GM19238 (cell line): ENCODE results near the gene PTPN21.

Source experiments
- DNase-seq: peaks from one replicate; pipeline ENCODE4 v3.0.0; 2011; ENCODE audit warnings: low spot score; ENCODE audit not compliant: insufficient read length

The PTPN21 gene

GRCh38 chr14:88470542-88471440, 84.0 kb downstream of the PTPN21 start:
- DNase-seq: no peak

DNA sequence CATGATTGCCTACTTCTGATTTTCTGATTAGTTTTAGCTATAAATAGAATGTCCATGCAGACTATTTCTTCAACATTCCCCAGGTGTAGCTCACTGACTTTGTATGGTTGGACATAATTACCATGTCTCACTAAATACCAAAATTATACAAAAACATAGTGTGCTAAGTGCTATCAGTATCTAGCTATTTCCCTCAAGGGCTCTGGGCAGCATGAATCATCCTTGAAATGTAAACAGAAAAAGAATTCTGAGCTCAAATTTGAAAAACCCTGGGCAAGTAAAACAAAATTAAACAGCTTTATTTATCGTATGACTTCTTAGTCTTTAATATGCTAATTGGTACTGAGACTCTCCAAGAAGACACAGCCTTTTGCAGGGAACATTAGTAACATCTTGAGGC, 86.4 kb downstream of the PTPN21 start:
- DNase-seq: no peak

DNA sequence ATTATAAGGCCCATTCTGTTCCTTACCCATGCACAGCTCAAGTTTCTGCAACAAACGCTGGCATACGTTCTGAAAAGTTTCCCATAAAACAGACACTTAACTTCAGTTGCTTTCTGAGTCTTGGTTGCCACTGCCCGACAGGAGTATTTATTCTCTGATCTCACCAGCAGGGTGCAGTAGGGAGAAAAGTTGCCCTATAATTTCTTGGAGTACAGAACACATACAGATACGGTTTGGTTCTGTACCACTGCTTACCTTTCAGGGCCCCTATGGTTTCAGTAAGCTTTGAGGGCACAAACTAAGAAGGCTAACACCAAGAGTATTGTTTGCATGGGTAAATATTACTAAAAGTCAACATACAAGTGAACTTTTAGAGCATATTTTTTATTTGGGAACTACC, 91.5 kb downstream of the PTPN21 start:
- DNase-seq: no peak

- DNase-seq: no peak
Measured at GRCh38 chr14:88454886-88455285, 99.9 kb downstream of the PTPN21 start.

GRCh38 chr14:88452231-88452630, 102.6 kb downstream of the PTPN21 start:
- DNase-seq: no peak

DNA sequence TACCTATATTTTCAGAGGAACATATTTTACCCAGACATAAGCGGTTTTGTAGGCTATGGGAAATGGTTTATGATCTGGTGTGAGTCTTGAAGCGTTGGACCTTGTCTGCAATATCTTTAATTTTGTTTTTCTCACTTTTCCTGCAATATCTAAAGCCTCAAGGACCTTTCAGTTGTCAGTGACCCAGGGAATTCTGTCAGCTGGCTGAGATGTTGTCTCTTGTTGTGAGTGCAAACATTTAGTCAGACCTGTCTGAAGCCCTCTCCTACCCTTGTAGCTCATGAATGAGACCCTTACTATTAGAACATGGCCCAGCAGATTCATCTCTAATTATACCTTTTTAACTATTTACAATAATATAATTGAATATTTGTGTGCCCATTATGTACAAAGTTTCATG, 115.7 kb downstream of the PTPN21 start:
- DNase-seq: no peak

DNA sequence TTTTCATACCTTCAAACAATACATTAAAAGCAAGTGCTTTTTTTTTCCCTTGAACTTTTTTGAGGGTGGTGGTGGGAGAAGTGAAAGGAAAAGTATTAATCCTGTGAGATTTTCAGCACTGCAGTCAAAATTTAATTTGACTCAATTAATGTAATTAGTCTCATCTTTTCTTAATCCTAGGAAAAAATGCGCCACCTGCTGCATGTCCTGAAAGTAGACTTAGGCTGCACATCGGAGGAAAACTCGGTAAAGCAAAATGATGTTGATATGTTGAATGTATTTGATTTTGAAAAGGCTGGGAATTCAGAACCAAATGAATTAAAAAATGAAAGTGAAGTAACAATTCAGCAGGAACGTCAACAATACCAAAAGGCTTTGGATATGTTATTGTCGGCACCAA, 117.1 kb downstream of the PTPN21 start:
- no peak for DNase-seq

DNA sequence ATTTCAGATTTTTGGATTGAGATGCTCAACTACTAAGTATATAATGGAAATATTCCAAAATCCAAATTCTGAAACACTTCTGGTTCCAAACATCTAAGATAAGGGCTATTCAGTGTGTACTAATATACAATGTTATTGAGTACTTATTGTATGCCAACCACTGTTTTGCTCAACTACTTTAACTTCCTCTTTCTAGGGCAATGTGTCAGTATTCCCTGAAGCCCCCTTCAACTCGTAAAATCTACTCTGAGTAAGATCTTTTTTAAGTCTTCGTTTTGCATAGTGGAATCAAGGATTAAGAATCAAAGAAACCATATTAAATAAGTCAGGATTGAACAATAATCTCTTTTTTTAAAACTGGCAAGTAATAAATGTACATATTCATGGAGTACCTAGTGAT, 123.8 kb downstream of the PTPN21 start:
- DNase-seq: no peak

DNA sequence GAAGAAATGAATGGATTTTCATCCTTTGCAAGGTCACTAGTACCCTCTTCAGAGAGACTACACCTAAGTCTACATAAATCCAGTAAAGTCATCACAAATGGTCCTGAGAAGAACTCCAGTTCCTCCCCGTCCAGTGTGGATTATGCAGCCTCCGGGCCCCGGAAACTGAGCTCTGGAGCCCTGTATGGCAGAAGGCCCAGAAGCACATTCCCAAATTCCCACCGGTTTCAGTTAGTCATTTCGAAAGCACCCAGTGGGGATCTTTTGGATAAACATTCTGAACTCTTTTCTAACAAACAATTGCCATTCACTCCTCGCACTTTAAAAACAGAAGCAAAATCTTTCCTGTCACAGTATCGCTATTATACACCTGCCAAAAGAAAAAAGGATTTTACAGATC, 128.5 kb downstream of the PTPN21 start:
- no peak for DNase-seq

- DNase-seq: no peak
Measured at GRCh38 chr14:88424573-88424972, 130.2 kb downstream of the PTPN21 start.

DNA sequence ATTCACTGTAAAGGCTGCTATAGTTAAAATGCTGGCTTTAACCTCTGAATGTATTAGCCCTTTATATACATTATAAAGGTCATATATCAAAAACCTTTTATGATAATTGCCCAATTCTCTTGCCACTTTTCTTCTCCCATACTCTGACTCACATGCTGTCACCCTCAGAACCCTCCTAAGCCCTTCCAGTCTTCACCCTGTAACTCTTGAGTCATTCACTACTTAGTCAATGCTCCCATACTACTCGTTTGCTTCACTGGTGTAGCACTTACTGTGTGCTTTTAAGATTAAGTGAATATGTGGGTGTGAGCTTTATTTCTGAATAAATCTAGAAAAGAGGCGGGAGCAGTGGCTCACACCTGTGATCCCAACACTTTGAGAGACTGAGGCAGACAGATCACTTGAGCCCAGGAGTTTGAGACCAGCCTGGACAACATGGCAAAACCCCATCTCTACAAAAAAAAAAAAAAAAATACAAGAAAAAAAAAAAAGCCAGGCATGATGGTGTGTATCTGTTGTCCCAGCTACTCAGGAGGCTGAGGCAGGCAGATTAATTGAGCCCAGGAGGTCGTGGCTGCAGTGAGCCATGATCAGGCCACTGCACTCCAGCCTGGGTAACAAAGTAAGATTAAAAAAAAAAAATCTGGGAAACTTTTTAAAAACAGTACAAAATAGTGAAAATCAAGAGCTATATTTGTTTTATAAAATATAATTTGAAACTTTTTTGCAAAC, 131.7 kb downstream of the PTPN21 start:
- DNase-seq: no peak

DNA sequence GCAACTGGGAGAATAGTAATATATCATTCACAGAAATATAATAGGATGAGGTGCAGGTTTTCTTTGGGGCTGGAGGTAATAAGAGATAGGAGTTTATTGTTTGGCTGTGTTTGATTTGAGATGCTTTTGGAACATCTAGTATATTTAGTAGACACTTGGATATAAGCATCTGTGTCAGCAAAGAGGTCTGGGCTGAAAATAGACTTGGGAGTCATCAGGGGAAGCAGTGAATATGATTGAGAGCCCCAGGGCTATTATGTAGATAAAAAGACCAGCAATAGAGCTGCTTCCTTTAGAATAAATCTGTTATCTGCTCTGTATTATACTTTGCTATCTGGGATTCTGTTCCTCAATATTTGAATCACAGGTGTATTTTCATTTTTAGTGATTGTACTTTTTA, 132.8 kb downstream of the PTPN21 start:
- no peak for DNase-seq

DNA sequence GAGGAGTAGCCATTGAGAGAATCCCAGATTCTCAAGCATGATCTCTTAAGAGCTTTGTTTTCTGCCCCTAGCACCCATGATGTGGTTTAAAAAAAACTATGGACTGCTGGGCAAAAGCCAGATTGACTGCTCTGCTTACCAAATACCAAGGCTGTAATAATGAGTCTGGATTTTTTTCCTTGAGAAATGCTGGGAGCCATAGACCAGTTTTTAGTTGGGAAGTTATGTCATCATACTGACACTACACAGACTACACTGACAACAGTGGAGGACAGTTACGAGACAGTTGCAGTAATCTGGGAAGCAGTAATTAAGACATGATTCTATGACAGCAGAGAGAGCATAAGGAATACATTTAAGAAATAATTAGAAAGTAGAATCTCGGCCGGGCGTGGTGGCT, 133.5 kb downstream of the PTPN21 start:
- DNase-seq: no peak

GRCh38 chr14:88420187-88420586, 134.6 kb downstream of the PTPN21 start:
- no peak for DNase-seq

DNA sequence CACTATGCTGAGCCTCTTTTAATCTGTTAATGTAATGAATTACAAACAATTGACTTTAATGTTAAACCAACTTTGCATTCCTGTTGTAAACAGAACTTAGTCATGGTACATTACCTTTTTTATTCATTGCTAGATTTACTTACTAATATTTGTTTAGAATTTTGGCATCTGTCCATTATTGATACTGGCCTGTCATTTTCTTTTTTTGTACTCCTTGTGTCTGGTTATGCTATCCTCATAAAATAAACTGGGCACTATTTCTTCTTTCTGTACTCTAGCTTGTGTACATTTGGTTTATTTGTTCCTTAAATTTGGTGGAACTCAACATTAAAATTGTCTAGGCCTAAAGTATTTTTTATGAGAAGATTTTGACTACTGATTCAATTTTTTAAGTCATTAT, 137.2 kb downstream of the PTPN21 start:
- DNase-seq: no peak
